Measurements from ENCODE around the gene DEPDC5. TPM values are rescaled to one million over a fixed set of nuclear protein-coding genes. Genes with fewer than 3 reads are reported as not detected.

Gene DEPDC5
- polyA plus RNA-seq, 1 experiment, result 14.3 TPM

GRCh38 chr22:31954535-31955523 lies 201.0 kb downstream of the DEPDC5 start:
- Histone ChIP-seq H3K27ac (ENCODE audit: low read depth, low read length) (no peak overlapping the region), H3K4me3 (ENCODE audit: low read depth, low read length) (no peak overlapping the region), H3K9me3 (ENCODE audit: control insufficient read depth, insufficient read depth, low read length) (no peaks in the 10 kb centered on the region), H3K27me3 (ENCODE audit: control insufficient read depth, insufficient read depth, low read length) (no peaks in the 10 kb centered on the region)
- ChIA-PET POLR2A (interaction anchor here (0.6 kb wide), 1 partner anchor 143 kb away, joined by 3 read pairs; no protein-coding TSS in a partner anchor), CTCF (interaction anchor here (0.5 to 7.5 kb wide), 3 partner anchors 16 to 166 kb away, joined by 3 to 40 read pairs (median 3); no protein-coding TSS in a partner anchor)
- no peak for DNase-seq (ENCODE audit: low read depth, low spot score)
- TF ChIP-seq, protein P1, sequence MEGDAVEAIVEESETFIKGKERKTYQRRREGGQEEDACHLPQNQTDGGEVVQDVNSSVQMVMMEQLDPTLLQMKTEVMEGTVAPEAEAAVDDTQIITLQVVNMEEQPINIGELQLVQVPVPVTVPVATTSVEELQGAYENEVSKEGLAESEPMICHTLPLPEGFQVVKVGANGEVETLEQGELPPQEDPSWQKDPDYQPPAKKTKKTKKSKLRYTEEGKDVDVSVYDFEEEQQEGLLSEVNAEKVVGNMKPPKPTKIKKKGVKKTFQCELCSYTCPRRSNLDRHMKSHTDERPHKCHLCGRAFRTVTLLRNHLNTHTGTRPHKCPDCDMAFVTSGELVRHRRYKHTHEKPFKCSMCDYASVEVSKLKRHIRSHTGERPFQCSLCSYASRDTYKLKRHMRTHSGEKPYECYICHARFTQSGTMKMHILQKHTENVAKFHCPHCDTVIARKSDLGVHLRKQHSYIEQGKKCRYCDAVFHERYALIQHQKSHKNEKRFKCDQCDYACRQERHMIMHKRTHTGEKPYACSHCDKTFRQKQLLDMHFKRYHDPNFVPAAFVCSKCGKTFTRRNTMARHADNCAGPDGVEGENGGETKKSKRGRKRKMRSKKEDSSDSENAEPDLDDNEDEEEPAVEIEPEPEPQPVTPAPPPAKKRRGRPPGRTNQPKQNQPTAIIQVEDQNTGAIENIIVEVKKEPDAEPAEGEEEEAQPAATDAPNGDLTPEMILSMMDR (IDR thresholded peaks at IDR 0.05; ENCODE audit: low read depth, low read length), result no peak

- CTCF ChIA-PET, result interaction anchor here (7.5 kb wide), 1 partner anchor 14 kb away, joined by 40 read pairs; no protein-coding TSS in a partner anchor
Observed at GRCh38 chr22:31956360-31956759, 202.5 kb downstream of the DEPDC5 start.

More at GRCh38 chr22:31956360-31956759, 202.5 kb downstream of the DEPDC5 start:
- POLR2A ChIA-PET, result no interaction called here
- TF ChIP-seq, protein P1 (IDR thresholded peaks at IDR 0.05; ENCODE audit: low read depth, low read length), result no peak
- no peak overlapping the region for H3K4me3 ChIP-seq (ENCODE audit: low read depth, low read length)
- no peaks in the 10 kb centered on the region for H3K9me3 ChIP-seq (ENCODE audit: control insufficient read depth, insufficient read depth, low read length)
- no peaks in the 10 kb centered on the region for H3K27me3 ChIP-seq (ENCODE audit: control insufficient read depth, insufficient read depth, low read length)
- H3K27ac ChIP-seq (ENCODE audit: low read depth, low read length), result no peak overlapping the region
- DNase-seq (ENCODE audit: low read depth, low spot score), result no peak

Small RNAs within 50 kb of the gene (small RNA-seq; reads per million reads assigned to genes)
- gene RN7SL20P (ENCODE audit: insufficient read length, low read depth), result not detected

Other genes with a start within 250 kb of the DEPDC5 start
- gene PISD, start 91.8 kb upstream of the DEPDC5 start, polyA plus RNA-seq (2011; rRNA removed), result 21.6 and 26.6 TPM in 2 replicates
- 14.9 and 16.3 TPM in 2 replicates for gene PRR14L, start 3.9 kb upstream of the DEPDC5 start, polyA plus RNA-seq (2011; rRNA removed)
- 94.9 and 118 TPM in 2 replicates for gene YWHAH, start 190.5 kb downstream of the DEPDC5 start, polyA plus RNA-seq (2011; rRNA removed)

All from AG04450 (cell line).